ENCODE results near the gene ATP6V1G2.

GRCh38 chr6:31557443-31558317 is 11.3 kb upstream of the ATP6V1G2 start:
- no peak for TF ChIP-seq CTCF (IDR thresholded peaks at IDR 0.05)
- TF ChIP-seq POLR2A (IDR thresholded peaks at IDR 0.05): no peak
- no peak for TF ChIP-seq POLR2AphosphoS5 (IDR thresholded peaks at IDR 0.05)
